IPS-11a (cell line): ENCODE results near the gene QRICH1.
A peak's percentile ranks its signal among the peaks of the same experiment; 100 is the strongest.

Experiments used
- H3K4me3 ChIP-seq: one replicate; pipeline ENCODE4 v1.5.1; 2013; ENCODE audit warnings: low read depth, low read length, control low read depth

QRICH1 gene, protein sequence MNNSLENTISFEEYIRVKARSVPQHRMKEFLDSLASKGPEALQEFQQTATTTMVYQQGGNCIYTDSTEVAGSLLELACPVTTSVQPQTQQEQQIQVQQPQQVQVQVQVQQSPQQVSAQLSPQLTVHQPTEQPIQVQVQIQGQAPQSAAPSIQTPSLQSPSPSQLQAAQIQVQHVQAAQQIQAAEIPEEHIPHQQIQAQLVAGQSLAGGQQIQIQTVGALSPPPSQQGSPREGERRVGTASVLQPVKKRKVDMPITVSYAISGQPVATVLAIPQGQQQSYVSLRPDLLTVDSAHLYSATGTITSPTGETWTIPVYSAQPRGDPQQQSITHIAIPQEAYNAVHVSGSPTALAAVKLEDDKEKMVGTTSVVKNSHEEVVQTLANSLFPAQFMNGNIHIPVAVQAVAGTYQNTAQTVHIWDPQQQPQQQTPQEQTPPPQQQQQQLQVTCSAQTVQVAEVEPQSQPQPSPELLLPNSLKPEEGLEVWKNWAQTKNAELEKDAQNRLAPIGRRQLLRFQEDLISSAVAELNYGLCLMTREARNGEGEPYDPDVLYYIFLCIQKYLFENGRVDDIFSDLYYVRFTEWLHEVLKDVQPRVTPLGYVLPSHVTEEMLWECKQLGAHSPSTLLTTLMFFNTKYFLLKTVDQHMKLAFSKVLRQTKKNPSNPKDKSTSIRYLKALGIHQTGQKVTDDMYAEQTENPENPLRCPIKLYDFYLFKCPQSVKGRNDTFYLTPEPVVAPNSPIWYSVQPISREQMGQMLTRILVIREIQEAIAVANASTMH

DNA sequence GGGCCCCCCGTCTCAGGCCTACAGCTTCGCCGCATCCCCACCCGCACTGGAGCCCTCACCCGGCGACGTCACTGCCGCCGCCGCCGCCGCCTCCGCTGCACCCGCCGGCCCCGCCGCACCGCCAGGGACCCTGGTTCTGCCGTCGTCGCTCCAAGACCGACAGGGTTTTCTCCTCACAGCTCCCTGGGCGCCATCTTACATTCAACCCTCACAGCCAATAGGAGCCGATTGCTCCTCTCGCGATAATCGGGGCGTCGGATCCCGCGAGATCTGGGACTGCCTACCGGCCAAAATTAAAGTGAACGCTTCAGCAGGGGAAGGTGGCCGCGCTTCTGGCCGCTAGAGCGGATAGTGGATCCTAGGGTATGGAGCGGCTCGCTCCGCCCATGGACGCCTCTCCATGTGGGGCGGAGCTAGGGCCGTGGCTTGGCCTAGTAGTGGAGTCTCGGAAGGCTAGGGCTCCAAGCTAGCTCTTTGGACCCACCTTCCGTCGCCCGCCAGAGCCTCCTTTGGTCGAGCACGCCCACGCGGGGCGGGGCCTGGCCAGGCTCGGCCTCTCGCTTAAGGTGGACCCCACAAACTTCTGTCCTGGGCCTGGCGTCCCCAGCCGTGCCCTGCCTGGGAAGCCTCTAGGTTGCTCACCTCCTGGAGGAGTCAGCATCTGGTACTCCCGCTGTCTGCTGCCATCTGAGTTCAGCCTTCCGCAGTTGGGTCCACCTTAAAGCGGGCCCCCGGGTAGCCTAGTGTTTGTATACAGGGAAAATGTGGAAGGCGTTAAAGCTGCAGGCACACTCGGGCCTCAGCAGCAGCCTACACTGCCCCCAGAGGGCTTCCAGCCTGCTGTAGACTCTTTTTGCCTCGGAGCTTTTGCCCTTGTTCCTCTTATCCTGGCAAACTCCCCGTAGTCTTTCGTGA, at the start of gene QRICH1:
QRICH1 (minus strand) TSS at position 219 of the 915 bp plus-strand sequence. CDS start 17,054 bp downstream, outside the sequence.
- H3K4me3 ChIP-seq = peak within 1 kb of the TSS; percentile 94

DNA sequence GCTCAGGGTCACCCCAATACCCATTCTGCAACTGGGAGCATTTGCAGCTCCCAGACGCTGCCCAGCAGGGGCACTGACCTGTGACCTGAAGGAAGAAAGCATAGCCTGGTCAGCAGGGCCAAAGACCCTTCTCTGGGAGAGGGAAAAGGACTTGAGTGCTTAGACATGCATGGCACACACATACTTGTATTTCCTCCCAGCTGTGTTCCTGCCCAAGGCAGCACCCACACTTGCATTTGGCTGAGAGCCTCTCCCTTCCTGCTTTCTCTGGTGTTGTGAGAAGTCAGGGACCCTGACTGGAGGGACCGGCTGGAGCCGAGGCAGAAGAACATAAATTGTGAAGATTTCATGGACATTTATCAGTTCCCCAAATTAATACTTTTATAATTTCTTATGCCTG, 46.2 kb upstream of the QRICH1 start:
- H3K4me3 ChIP-seq = no peak overlapping the region

DNA sequence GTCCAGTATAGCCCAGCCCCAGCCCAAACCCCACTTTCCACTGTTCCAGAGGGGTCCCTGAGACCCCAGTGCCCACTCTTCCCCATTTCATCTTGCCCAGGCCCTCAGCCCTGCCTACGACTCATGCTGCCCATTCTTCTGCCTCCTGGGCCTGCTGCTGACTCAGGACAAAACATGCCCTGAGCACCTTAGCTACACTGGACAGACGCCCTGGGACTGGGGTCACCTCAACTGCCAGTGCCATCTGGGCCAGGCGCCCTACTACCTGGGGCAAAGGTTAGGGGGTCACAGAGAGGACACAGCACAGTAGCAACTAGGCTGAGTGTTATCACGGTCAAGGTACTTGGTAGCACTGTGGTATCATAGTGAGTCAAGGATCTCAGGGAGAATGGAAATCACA, 41.6 kb upstream of the QRICH1 start:
- H3K4me3 ChIP-seq = no peak overlapping the region

DNA sequence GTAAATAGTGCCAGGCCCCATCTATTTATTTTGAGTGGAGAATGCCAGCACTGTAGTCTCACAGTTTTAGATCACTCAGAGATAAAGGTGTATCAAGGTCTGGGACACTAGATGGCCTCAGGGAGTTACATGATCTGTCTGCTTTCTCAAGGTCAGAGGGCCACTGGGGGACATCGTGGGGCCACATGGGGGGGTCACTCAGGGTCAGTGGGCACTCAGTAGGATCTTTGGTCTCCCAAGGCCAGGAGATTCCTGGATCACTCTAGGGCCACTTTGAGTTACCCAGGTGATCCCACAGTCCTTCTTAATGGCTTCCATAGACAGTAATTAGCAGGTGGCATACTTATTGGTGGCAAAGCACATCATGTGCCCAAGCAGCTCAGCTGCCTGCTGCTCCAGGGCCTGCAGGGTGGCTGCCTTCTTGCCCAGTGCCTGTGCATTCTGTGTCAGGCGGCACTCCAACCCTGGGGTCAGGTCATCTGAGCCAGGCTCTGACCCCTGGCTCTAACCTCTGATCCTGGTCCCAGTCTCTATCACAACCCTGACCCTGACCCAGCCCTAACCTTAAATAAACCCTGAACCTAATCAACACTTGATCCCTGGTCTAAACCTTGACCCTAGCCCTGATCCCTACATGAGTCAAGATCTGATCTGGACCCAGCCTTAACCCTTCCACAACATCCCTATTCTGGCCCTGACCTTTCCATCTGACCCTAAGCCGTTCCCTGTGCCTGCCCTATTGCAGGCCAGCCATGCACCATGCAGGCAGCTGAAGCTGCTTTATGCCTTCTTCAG, 40.8 kb upstream of the QRICH1 start:
- H3K4me3 ChIP-seq = no peak overlapping the region

DNA sequence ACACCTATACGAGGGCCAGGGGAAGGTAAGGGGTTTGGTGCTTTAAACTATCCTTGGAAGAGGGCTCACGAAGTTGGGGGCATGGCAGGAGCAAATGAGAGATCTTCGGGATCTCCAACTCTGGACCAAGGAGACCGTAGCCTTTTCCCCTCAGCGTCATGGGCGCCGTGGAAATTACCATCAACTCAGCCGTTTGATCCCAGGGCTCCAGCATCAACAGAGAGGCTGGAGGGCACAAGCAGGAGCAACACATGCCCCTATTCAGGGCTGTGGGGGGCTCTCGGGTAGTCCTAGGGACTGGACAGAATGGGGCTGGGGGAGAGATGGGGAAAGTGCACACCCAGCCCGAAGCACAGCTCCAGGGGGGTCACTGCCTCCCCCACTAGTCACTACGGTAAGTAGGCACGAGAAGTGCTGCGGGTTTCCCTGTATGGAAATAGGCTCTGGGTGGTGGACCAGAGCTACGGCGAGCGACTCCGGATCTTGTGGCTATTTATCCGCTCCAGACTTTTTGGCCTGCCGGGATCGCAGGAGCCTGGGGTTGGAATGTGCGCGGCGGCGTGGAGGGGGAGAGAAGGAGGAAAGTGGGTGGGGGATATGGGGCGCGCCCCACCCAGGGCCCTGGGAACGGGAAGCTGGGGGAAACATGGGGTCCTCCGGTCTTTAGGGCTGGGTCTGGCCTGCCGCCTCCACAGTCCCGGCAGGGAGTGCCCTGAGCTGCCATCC, 39.5 kb upstream of the QRICH1 start:
- peak overlapping the region; percentile 78 for H3K4me3 ChIP-seq

DNA sequence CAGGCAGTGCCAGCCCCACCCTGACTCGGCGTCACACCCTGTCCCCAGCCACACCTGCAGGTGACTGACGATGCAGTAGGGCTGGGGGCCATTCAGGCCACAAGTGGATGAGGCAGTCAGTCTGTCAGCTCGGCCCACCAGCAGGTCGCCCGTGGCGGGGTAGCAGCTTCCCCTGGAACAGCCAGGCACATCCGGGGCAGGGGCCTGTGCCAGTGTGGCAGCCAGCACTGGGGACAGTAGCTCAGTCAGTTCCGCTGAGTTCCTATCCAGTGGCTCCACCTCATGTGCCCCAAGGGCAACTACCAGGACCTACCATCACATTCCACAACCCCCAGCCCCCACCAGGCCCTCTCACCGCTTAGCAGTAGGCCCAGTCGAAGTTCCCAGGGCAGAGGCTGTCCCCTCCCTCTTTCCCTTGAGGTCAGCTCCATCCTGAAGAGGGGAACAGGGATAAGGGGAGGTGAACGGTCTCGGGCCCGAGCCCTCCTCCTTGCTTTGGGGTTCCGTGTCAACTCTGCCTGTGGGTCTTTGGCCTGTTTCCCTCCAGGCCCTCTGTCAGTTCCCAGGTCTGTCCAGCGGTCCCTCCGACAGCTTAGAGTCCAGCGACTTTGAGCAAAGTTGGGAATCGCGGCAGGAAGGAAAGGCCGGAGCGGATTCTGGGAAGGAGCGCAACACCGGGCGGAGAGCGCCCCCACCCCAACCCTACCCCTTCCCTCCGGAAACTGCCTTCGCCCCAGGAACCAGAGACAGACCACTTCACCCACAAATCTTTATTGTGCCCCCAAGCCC, 38.8 kb upstream of the QRICH1 start, which contains the start of gene LAMB2:
LAMB2 (minus strand) TSS at position 614 of the 789 bp plus-strand sequence; CDS start at position 431, 183 bp downstream.
- peak within 1 kb of the TSS; percentile 78 for H3K4me3 ChIP-seq

DNA sequence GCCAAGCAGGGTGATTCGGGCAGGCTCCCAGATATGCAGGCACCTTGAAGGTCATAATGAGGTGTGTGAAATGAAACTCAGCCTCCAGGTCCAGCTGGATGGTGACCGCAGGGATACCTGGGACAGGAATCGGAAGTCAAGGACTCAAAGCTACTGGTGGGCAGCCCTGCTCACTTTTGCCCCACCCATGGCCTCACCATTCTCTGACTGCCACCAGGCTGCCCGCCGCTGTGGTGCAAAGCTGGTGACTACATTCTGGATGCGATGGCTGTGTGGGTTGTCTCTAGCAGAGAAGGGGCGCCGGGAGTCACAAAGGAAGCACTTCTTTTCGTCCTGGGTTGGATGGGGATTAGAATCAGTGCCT, 38.2 kb upstream of the QRICH1 start:
- H3K4me3 ChIP-seq = peak overlapping the region; percentile 78

DNA sequence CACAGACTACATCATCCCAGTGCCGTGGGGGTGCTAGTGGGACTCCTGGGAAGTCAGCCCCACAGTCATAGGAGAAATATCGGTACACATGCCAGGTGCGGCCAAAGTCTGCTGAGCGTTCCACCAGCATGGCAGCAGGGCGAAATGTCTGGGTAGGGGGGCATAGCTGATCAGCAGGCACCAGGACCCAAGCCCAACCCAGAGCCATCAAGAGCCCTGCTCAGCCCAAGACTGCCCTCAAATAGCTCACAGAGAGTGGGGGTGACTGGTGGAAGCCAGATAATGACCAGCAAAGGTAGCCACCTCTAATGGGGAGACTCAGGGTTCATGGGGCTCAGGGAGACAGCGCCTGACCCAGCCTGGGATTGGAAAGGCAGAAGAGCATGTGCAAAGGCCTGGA, 37.7 kb upstream of the QRICH1 start:
- no peak overlapping the region for H3K4me3 ChIP-seq

DNA sequence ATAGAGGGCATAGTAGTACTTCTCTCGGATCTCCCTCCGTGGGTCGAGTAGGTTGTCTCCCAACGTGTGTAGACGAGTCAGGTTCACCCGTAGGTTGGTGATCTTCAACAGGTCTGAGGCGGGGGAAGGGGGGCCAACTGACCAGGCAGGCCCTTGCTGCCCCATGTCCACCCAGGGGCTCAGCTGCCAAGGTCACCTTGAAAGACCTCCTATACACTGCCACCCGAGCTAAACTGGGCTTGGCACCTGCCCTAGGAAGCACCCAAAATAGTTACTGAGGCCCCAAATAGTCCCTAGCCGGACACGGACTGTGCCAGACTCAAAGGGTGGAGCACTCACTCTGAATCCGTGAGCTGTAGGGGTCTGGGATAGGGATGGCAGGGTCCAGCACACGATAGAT, 37.2 kb upstream of the QRICH1 start:
- no peak overlapping the region for H3K4me3 ChIP-seq

DNA sequence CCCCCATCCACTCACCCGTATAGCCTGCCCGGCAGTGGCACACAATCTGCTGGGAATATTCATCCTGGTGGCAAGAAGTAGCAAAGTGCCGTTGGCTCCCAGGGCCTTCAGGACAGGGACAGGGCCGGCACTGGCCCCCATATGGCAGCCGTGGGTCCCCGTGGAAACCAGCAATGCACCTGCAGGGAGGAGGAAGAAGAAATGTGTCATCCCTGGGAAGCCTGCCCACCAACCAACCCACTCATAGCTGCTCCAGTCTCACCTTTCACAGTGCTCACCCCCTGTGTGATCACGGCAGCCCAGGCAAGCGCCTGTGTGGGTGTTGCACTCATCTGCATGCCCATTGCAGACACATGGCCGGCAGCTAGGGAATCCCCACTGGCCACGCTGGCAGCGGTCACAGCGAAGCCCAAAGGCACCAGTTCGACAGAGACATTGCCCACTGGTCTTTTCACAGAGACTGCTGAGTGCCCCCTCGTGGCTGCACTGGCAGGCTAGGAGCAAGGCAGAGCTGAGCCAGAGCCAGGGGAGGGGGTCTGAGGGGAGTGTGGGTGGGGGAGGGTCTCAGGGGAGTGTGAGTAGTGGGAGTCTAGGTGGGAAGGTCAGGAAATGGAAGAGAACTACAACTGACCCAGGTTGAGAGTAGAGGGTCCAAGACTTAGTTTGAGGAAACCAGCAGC, 31.3 kb upstream of the QRICH1 start:
- H3K4me3 ChIP-seq = no peak overlapping the region

DNA sequence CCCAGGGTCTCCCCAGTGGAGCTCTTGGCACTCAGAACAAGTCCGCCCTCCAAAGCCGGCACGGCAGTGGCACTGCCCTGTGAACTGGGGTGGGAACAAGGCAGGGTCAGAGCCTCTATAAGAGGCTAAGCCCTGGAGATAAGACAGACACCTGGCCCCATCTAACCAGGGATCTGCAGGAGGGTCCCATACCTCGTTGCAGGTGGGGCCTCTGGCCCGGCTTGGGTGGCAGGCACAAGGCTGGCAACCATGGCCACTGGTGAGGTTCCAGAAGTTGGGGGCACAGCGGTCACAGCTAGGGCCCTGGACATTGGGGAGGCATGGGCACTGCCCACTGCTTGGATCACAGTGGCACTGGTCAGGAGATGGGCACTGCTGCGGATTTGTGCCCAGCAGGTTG, 30.3 kb upstream of the QRICH1 start:
- H3K4me3 ChIP-seq = no peak overlapping the region

DNA sequence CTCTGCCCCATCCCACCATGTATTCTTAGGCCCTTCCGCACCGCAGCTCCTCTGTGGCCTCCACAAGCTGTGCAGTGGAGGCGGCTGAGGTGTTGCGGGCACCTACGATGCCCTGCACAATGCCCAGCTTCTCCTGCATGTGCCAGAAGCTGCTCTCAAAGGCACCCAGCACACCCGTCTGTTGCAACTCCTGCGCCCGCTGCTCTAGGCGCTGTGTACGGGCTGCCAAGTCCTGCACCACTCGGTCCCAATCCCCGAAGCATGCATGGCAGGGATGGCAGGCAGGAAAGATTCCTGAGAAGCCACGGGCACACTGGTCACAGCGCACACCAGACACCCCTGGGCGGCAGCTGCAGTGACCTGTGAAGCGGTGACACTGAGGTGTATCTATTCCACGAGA, 29.8 kb upstream of the QRICH1 start:
- no peak overlapping the region for H3K4me3 ChIP-seq

DNA sequence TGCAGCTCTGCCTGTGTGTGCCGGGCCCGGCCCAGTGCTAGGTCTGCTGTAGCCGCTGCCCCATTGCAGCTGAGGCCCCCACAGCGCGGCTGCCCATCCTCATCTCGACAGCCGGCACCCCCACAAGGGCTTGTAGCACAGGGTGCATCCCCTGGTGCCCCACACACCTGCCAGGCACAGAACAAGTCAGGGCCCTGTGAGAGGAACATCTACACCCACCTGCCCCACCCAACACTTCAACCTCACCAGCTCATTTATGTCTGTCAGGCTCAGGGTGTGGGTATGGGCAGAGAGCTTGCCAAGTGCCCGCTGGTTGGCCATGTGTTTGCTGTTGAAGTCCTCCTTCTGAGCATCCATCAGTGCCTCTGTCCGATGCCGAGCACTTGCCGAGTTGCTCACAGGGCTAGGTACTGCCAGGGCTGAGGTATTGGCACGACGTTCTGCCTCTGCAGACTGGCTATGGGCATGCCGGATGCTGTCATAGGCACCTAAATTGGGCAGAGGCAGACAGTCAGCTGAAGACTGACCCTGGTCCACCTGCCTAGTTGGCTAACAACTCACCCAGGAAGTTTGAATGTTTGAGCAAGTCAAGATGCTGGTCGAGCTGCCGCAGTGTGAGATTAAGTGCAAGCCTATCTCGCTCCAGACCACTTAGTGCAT, 29.1 kb upstream of the QRICH1 start:
- no peak overlapping the region for H3K4me3 ChIP-seq

DNA sequence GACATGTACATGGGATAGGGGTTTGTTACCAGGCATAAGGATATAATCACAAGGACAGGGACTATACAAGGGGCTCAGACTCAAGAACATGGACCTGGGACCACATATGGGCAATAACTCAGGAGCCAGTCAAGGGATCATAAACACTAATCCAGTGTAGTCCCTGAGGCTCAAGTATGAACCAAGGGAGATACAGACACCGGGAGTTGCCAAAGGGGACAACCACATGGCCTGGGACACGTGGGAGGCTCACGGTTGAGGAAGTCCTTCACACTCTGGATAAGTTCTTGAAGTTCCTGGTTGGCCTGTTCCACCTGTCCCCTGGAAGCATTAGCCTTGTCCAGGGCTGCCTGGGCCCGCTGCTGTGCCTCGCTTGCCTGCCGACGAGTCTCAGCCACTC, 28.6 kb upstream of the QRICH1 start:
- H3K4me3 ChIP-seq = no peak overlapping the region

DNA sequence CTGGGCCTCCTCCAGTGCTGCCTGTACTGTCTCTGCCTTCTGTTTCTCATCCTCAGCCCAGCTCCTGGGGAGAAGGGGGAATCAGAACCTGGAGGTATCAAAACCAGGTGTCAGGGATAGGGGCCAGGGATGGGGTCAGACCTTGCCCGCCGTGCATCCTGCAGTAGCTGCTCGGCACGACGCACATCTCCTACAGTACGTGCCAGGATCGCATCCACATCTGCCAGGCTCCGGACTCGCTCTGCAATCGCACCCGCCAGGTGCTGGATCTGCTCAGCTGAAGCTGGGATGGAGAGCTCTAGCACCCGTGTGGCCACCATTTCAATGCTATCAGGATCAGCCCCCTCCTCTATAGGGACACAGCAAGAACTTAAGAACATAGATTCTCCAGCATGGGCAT, 28.2 kb upstream of the QRICH1 start:
- H3K4me3 ChIP-seq = no peak overlapping the region

DNA sequence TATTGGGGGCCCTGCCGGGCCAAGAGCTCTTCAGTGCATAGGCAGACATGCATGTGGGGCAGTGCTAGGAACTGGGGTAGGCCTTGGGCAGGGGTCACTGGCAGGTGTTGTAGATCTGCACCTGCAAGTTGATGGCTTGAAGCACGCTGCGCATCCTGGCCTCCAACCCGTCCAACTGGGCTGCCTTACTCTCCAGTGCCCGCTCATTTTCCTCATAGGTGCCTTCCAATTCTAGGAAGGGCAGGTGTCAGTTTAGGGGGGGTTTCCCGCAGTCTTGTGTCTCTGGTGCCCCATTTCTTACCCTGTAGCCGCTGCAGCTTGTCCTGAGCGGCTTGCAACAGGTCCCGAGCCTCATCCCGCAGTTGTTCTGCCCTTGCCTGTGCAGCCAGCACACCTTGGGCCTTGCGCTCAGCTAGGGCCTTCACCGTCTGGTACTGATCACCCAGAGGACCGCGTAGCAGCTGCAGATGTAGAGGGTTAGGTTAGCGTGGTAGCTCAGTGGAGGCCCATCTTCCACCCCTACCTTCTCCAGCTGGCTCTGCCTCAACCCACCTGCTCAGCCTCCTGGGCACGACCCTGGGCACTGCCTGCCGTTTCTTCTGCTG, 27.4 kb upstream of the QRICH1 start:
- H3K4me3 ChIP-seq = no peak overlapping the region

DNA sequence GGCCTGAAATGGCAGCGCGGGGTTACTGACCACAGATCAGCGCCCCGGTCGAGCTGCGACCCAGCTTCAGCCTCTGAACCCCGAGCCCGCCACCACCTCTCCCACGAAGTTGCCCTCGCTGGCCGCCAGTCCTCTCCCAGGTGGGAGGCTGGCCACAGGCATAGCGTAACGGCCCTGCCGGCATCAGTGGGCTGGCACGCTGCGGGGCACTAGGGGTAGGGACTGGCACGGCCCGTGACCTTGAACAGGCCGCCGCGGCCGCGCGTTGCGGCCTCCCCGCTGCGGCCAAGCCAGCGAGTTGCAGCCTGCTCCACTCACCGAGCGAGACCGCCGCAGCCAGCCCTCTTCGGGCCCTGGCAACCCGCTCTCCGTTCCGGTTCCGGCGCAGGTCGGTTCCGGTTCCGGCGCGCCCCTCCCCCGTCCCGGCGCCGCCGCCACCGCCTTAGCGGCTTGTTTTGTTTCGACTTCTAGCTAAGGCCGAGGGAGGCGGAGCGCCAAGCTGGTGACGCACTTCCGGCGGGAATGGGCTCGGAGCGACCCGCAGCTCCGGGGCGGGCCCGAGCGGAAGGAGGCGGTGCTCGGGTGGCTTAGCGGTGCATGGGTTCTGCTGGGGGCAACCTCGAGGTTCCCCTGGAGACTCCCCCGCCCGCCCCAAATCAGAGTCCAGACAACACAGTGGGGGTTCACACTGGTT, 26.7 kb upstream of the QRICH1 start, which contains the start of gene USP19:
USP19 (minus strand) TSS at position 386 of the 694 bp plus-strand sequence. CDS start 1,678 bp downstream, outside the sequence.
- peak within 1 kb of the TSS; percentile 84 for H3K4me3 ChIP-seq
